Measurements from ENCODE around the gene CD22. TPM values are rescaled to one million over a fixed set of nuclear protein-coding genes. Genes with fewer than 3 reads are reported as not detected.
A peak's percentile ranks its signal among the peaks of the same experiment; 100 is the strongest.

Gene CD22
- total RNA-seq, 1 donor from 2014 or later: 4.0 TPM

- H3K36me3 Mint-ChIP-seq (ENCODE audit: low read depth): no peaks in the 10 kb centered on the region
- DNase-seq (ENCODE audit: low spot score): no peak
- H3K4me1 Mint-ChIP-seq (ENCODE audit: low read depth): peaks cover 11% of the 10 kb centered on the region
- peaks cover 6% of the 10 kb centered on the region for H3K27me3 Mint-ChIP-seq (ENCODE audit: low read depth)
- no peak overlapping the region for H3K27ac Mint-ChIP-seq
- intact Hi-C loops (cut with micrococcal nuclease): no loop called here
- no peak overlapping the region for H3K4me3 Mint-ChIP-seq (ENCODE audit: low read depth)
- H3K9me3 Mint-ChIP-seq: no peaks in the 10 kb centered on the region
Measured at GRCh38 chr19:35327642-35328041, 1.3 kb upstream of the CD22 start.

GRCh38 chr19:35329323-35329722 lies 336 bp downstream of the CD22 start:
- Mint-ChIP-seq H3K36me3 (ENCODE audit: low read depth) (no peaks in the 10 kb centered on the region), H3K4me3 (ENCODE audit: low read depth) (no peak overlapping the region), H3K27me3 (ENCODE audit: low read depth) (peaks cover 6% of the 10 kb centered on the region), H3K4me1 (ENCODE audit: low read depth) (peaks cover 19% of the 10 kb centered on the region), H3K9me3 (no peaks in the 10 kb centered on the region), H3K27ac (no peak overlapping the region)
- no peak for DNase-seq (ENCODE audit: low spot score)
- intact Hi-C loops (cut with micrococcal nuclease): no loop called here

DNA sequence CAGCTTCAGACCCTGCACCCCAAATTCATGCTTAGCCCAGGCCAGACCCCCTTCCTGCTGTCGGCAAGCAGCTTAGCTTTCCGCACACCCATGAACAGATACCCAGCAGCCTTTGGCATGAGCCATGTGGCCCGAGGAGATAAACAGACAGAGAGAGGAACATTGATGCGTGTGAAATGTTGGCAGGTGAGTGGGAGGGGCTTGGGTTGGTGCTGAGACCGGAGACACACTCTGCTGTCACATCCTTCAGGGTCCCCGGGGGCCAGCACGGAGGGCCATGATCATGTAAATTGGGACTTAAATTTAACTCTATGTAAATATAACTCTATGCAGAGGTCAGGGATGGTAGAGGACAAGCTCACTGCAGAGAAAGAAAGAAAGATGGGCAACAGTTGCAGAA lies 1.5 kb downstream of the CD22 start:
- H3K4me3 Mint-ChIP-seq (ENCODE audit: low read depth): no peak overlapping the region
- no peaks in the 10 kb centered on the region for H3K9me3 Mint-ChIP-seq
- DNase-seq (ENCODE audit: low spot score): no peak
- no peak overlapping the region for H3K27ac Mint-ChIP-seq
- intact Hi-C loops (cut with micrococcal nuclease): no loop called here
- no peaks in the 10 kb centered on the region for H3K36me3 Mint-ChIP-seq (ENCODE audit: low read depth)
- peaks cover 21% of the 10 kb centered on the region for H3K4me1 Mint-ChIP-seq (ENCODE audit: low read depth)
- H3K27me3 Mint-ChIP-seq (ENCODE audit: low read depth): peaks cover 5% of the 10 kb centered on the region

DNA sequence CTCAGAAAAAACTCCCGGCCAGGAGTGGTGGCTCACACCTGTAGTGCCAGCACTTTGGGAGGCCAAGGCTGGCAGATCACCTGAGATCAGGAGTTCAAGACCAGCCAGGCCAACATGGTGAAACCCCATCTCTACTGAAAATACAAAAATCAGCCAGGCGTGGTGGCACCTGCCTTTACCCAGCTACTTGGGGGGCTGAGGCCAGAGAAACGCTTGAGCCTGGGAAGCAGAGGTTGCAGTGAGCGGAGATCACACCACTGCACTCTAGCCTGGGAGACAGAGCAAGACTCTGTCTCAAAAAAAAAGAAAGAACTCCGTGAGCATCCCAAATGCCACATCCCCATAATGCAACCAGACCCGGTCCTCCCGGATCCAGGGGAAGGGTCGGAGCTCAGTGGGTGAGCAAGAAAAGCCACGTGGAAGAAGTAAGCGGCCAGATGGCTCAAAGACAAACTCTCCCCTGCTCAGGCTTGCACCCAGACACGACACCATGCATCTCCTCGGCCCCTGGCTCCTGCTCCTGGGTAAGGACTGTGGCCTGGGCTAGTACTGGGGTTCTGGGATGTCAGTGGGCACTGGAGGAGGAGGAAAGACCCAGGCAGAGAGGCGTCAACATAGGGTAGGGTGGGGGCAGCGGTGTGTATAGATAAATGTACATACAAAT lies 2.7 kb downstream of the CD22 start:
- no peak for DNase-seq (ENCODE audit: low spot score)
- no peak overlapping the region for H3K27ac Mint-ChIP-seq
- intact Hi-C loops (cut with micrococcal nuclease): loop anchor here (2.0 kb wide), 1 partner anchor 15 kb away; the partner anchor contains the start of gene FFAR1
- H3K9me3 Mint-ChIP-seq: no peaks in the 10 kb centered on the region
- H3K27me3 Mint-ChIP-seq (ENCODE audit: low read depth): no peaks in the 10 kb centered on the region
- H3K4me3 Mint-ChIP-seq (ENCODE audit: low read depth): no peak overlapping the region
- H3K36me3 Mint-ChIP-seq (ENCODE audit: low read depth): no peaks in the 10 kb centered on the region
- peaks cover 21% of the 10 kb centered on the region for H3K4me1 Mint-ChIP-seq (ENCODE audit: low read depth)

- Mint-ChIP-seq H3K9me3 (no peaks in the 10 kb centered on the region), H3K27me3 (ENCODE audit: low read depth) (no peaks in the 10 kb centered on the region), H3K36me3 (ENCODE audit: low read depth) (no peaks in the 10 kb centered on the region), H3K4me1 (ENCODE audit: low read depth) (peaks cover 20% of the 10 kb centered on the region), H3K4me3 (ENCODE audit: low read depth) (no peak overlapping the region), H3K27ac (peak overlapping the region; percentile 34)
- no peak for DNase-seq (ENCODE audit: low spot score)
- intact Hi-C loops (cut with micrococcal nuclease): loop anchor here (2.0 kb wide), 1 partner anchor 14 kb away; the partner anchor contains the start of gene FFAR1
Measured at GRCh38 chr19:35332817-35333216, 3.8 kb downstream of the CD22 start.

GRCh38 chr19:35334144-35334753 lies 5.3 kb downstream of the CD22 start:
- H3K36me3 Mint-ChIP-seq (ENCODE audit: low read depth): no peaks in the 10 kb centered on the region
- H3K27ac Mint-ChIP-seq: no peak overlapping the region
- no peaks in the 10 kb centered on the region for H3K9me3 Mint-ChIP-seq
- no peaks in the 10 kb centered on the region for H3K27me3 Mint-ChIP-seq (ENCODE audit: low read depth)
- no peak for DNase-seq (ENCODE audit: low spot score)
- intact Hi-C loops (cut with micrococcal nuclease): no loop called here
- no peak overlapping the region for H3K4me3 Mint-ChIP-seq (ENCODE audit: low read depth)
- H3K4me1 Mint-ChIP-seq (ENCODE audit: low read depth): peaks cover 13% of the 10 kb centered on the region

GRCh38 chr19:35336166-35336955 lies 7.4 kb downstream of the CD22 start:
- no peaks in the 10 kb centered on the region for H3K36me3 Mint-ChIP-seq (ENCODE audit: low read depth)
- H3K27ac Mint-ChIP-seq: no peak overlapping the region
- no peak overlapping the region for H3K4me3 Mint-ChIP-seq (ENCODE audit: low read depth)
- H3K27me3 Mint-ChIP-seq (ENCODE audit: low read depth): no peaks in the 10 kb centered on the region
- intact Hi-C loops (cut with micrococcal nuclease): no loop called here
- H3K9me3 Mint-ChIP-seq: no peaks in the 10 kb centered on the region
- H3K4me1 Mint-ChIP-seq (ENCODE audit: low read depth): peaks cover 13% of the 10 kb centered on the region
- DNase-seq (ENCODE audit: low spot score): no peak

DNA sequence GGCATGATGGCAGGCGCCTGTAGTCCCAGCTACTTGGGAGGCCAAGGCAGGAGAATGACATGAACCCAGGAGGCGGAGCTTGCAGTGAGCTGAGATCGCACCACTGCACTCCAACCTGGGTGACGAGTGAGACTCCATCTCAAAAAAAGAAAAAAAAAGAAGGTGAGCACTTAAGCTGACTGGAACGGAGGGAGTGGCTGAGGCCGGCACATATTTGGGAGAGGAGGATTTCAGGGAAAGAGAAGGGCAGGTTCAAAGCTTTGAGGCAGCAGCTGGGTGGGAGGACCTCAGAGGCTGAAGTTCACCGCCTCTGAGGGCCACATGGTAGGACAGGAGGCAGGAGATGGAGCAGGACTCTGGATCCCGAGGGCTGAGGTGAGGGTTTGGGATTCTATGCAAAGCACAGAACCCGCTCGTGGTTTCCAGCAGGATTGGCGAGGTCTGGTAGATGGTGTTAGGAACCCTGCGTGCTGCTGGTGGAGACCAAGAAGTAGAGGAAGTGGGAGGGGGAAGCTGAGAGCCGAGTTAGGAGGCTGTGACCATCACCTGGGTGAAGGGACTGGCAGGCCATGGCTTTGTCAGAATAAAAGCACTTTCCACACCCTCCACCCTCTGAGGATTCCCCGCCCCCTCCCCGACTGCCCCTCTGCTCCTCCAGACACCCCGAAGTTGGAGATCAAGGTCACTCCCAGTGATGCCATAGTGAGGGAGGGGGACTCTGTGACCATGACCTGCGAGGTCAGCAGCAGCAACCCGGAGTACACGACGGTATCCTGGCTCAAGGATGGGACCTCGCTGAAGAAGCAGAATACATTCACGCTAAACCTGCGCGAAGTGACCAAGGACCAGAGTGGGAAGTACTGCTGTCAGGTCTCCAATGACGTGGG lies 8.4 kb downstream of the CD22 start:
- Mint-ChIP-seq H3K27ac (no peak overlapping the region), H3K4me3 (ENCODE audit: low read depth) (no peak overlapping the region), H3K4me1 (ENCODE audit: low read depth) (peaks cover 13% of the 10 kb centered on the region), H3K27me3 (ENCODE audit: low read depth) (peaks cover under 1% of the 10 kb centered on the region), H3K9me3 (no peaks in the 10 kb centered on the region), H3K36me3 (ENCODE audit: low read depth) (no peaks in the 10 kb centered on the region)
- intact Hi-C loops (cut with micrococcal nuclease): no loop called here
- no peak for DNase-seq (ENCODE audit: low spot score)

DNA sequence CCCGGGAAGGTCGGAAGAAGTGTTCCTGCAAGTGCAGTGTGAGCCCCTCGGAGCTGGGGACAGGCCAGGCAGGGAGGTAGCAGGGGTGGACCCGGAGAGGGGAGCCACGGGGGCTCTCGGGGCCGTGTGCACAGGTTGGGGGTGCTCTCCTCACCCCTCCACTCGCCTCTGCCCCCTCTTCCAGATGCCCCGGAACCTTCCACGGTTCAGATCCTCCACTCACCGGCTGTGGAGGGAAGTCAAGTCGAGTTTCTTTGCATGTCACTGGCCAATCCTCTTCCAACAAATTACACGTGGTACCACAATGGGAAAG lies 9.0 kb downstream of the CD22 start:
- Mint-ChIP-seq H3K9me3 (no peaks in the 10 kb centered on the region), H3K4me1 (ENCODE audit: low read depth) (peaks cover 7% of the 10 kb centered on the region), H3K4me3 (ENCODE audit: low read depth) (no peak overlapping the region), H3K27me3 (ENCODE audit: low read depth) (peaks cover 3% of the 10 kb centered on the region), H3K27ac (no peak overlapping the region), H3K36me3 (ENCODE audit: low read depth) (no peaks in the 10 kb centered on the region)
- no peak for DNase-seq (ENCODE audit: low spot score)
- intact Hi-C loops (cut with micrococcal nuclease): no loop called here

DNA sequence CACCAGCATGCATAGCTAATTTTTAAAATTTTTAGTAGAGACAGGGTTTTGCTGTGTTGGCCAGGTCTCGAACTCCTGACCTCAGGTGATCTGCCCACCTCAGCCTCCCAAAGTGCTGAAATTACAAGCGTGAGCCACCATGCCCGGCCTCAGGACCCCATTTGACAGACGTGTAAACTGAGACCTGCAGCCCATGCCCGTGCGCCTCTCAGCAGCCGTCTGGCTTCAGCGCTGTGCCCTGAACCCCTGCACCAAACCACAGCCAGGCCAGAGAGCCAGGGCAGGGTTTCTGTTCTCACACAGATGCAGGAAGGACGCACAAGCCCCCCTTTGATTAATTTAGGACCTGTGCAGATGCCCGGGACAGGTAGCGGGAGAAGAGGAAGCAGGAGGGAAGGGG lies 11.4 kb downstream of the CD22 start:
- no peak overlapping the region for H3K4me3 Mint-ChIP-seq (ENCODE audit: low read depth)
- H3K4me1 Mint-ChIP-seq (ENCODE audit: low read depth): no peaks in the 10 kb centered on the region
- peaks cover 7% of the 10 kb centered on the region for H3K27me3 Mint-ChIP-seq (ENCODE audit: low read depth)
- DNase-seq (ENCODE audit: low spot score): no peak
- H3K36me3 Mint-ChIP-seq (ENCODE audit: low read depth): no peaks in the 10 kb centered on the region
- H3K27ac Mint-ChIP-seq: no peak overlapping the region
- intact Hi-C loops (cut with micrococcal nuclease): no loop called here
- H3K9me3 Mint-ChIP-seq: no peaks in the 10 kb centered on the region

- peaks cover 5% of the 10 kb centered on the region for H3K4me1 Mint-ChIP-seq (ENCODE audit: low read depth)
- H3K4me3 Mint-ChIP-seq (ENCODE audit: low read depth): no peak overlapping the region
- intact Hi-C loops (cut with micrococcal nuclease): no loop called here
- H3K27ac Mint-ChIP-seq: no peak overlapping the region
- H3K27me3 Mint-ChIP-seq (ENCODE audit: low read depth): peaks cover 7% of the 10 kb centered on the region
- H3K9me3 Mint-ChIP-seq: no peaks in the 10 kb centered on the region
- no peak for DNase-seq (ENCODE audit: low spot score)
- no peaks in the 10 kb centered on the region for H3K36me3 Mint-ChIP-seq (ENCODE audit: low read depth)
Measured at GRCh38 chr19:35341006-35341405, 12.0 kb downstream of the CD22 start.

- intact Hi-C loops (cut with micrococcal nuclease): no loop called here
- DNase-seq (ENCODE audit: low spot score): no peak
- Mint-ChIP-seq H3K27me3 (ENCODE audit: low read depth) (peaks cover 7% of the 10 kb centered on the region), H3K36me3 (ENCODE audit: low read depth) (no peaks in the 10 kb centered on the region), H3K27ac (no peak overlapping the region), H3K4me3 (ENCODE audit: low read depth) (no peak overlapping the region), H3K9me3 (no peaks in the 10 kb centered on the region), H3K4me1 (ENCODE audit: low read depth) (peaks cover 12% of the 10 kb centered on the region)
Measured at GRCh38 chr19:35341565-35342225, 12.7 kb downstream of the CD22 start.
